Measurements from ENCODE around the gene DSTN. TPM values are rescaled to one million over a fixed set of nuclear protein-coding genes. Genes with fewer than 3 reads are reported as not detected.

Gene DSTN
- total and polyA plus RNA-seq, 9 of the 15 experiments (the other 6 are each of a cell fraction or from before 2014, with no cell fraction given) = 25.7 to 88.3 (median 61.0) TPM

GRCh38 chr20:17572034-17572638, 2.3 kb downstream of the DSTN start:
- no peaks in the 10 kb centered on the region for H3K36me3 ChIP-seq (ENCODE audit: control insufficient read depth, insufficient read depth, low read length)
- H3K4me3 ChIP-seq = no peak overlapping the region
- intact Hi-C loops (cut with micrococcal nuclease) (no loop called here), in situ Hi-C loops (cut with MboI) (no loop called here)
- DNase-seq (ENCODE audit: extremely low read depth in 1 of 4, low spot score in 3 of 4) (no peak), ATAC-seq (no peak), FAIRE-seq (peak; percentile 11)
- H2AFZ ChIP-seq (ENCODE audit: low read depth, low read length) = no peak overlapping the region
- no TSS peak for BruUV-seq (replicated peaks)
- peaks cover 65% of the 10 kb centered on the region for H3K79me2 ChIP-seq (ENCODE audit: control insufficient read depth, insufficient read depth, low read length)
- peaks cover 12 to 17% of the 10 kb centered on the region in 2 experiments for H3K4me1 ChIP-seq (replicated peaks in 1 of 2; ENCODE audit: control insufficient read depth in 2 of 2, insufficient read depth in 2 of 2, low read length in 2 of 2)
- 16% methylated on average over 7 of the region's 7 CpGs for WGBS (ENCODE audit: insufficient coverage, low coverage, missing lambda C conversion rate)
- POLR2A ChIA-PET = no interaction called here
- no peak overlapping the region for H3K9ac ChIP-seq (ENCODE audit: insufficient read depth in 1 of 2, low read depth in 2 of 2, low read length in 2 of 2)
- H3K4me2 ChIP-seq (ENCODE audit: insufficient read depth, low read length) = no peak overlapping the region
- CTCF ChIA-PET (ENCODE audit: low intra/inter-chr PET ratio) = no interaction called here
- no peak overlapping the region for H3K27ac ChIP-seq (ENCODE audit: extremely low read depth, low read depth, low read length)
- H3K9me1 ChIP-seq (ENCODE audit: control insufficient read depth, insufficient read depth, low read length) = no peaks in the 10 kb centered on the region
- no peaks in the 10 kb centered on the region for H3K27me3 ChIP-seq (ENCODE audit: control insufficient read depth in 2 of 2, insufficient read depth in 2 of 2, low read length in 2 of 2)
- H3K9me3 ChIP-seq (replicated peaks; ENCODE audit: control insufficient read depth, insufficient read depth, low read depth, low read length) = no peaks in the 10 kb centered on the region
- peaks cover 7% of the 10 kb centered on the region; the same call in 1 of the 2 replicates for H4K20me1 ChIP-seq (replicated peaks; ENCODE audit: control insufficient read depth, insufficient read depth, low read length)
- TF ChIP-seq KLF13 (tag; IDR thresholded peaks at IDR 0.05; ENCODE audit: borderline replicate concordance, low read depth) (no peak), SLC30A9 (CRISPR knock-in tag; IDR thresholded peaks at IDR 0.05) (no peak), STAT5B (CRISPR knock-in tag; IDR thresholded peaks at IDR 0.05) (no peak), SMAD2 (IDR thresholded peaks at IDR 0.05; ENCODE audit: low read depth, low read length) (no peak), SRF (CRISPR knock-in tag; IDR thresholded peaks at IDR 0.05) (no peak), GMEB1 (CRISPR knock-in tag; IDR thresholded peaks at IDR 0.05) (no peak), SPI1 (IDR thresholded peaks at IDR 0.05; ENCODE audit: borderline replicate concordance, low read depth, low read length) (no peak), RBM34 (IDR thresholded peaks at IDR 0.05; ENCODE audit: borderline replicate concordance, insufficient read depth, low read length) (no peak), ID3 (CRISPR knock-in tag; IDR thresholded peaks at IDR 0.05) (no peak), ID3 (tag; IDR thresholded peaks at IDR 0.05) (no peak), ZNF551 (CRISPR knock-in tag; IDR thresholded peaks at IDR 0.05) (no peak), ZNF184 (CRISPR knock-in tag; IDR thresholded peaks at IDR 0.05) (no peak), STAT6 (CRISPR knock-in tag; IDR thresholded peaks at IDR 0.05) (no peak), UBTF (IDR thresholded peaks at IDR 0.05; ENCODE audit: borderline replicate concordance in 1 of 2, low read depth in 2 of 2, low read length in 2 of 2) (no peak), NCOA4 (IDR thresholded peaks at IDR 0.05; ENCODE audit: partially characterized antibody) (no peak)
